ENCODE measurements around the gene APLP2.

APLP2 gene

DNA sequence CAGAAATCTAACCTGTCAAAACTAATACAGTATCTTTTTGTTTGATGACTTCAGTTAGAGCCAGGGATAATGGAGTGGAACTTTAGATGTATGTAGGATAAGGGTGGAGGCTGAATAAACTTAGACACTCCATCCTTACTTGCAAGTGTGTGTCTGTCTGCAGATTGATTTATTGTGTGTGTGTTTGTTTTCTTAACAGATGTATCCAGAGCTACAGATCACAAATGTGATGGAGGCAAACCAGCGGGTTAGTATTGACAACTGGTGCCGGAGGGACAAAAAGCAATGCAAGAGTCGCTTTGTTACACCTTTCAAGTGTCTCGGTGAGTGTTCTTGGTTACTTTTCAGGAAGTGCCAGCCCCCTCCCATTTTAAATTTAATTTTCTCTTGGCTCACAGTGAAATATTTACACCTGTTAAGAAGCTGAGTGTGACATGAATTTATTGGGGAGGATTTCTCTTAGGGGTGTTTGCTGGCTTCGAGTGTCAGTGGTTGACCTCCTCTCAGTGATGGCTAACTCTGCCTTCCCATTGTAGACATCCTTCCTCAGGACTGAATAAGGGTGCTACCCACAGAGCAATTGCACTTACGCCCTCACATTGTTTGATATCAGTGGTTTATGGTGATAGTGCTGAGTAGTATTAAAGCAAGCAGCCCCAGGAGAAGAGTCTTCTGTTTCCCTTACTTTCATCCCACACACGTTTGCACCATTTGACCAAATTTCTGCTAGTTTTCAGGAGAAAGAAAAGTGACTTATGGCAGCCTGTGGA is 40.8 kb downstream of the APLP2 start:
- Histone ChIP-seq H2AFZ (ENCODE audit: low read depth, low read length) (no peak overlapping the region), H3K79me1 (replicated peaks; ENCODE audit: low read length, poor library complexity, severe bottlenecking) (peaks cover 32% of the 10 kb centered on the region), H3K4me2 (ENCODE audit: low read length, poor library complexity, severe bottlenecking) (no peak overlapping the region), H2BK120ac (ENCODE audit: low read depth, low read length) (no peak overlapping the region), H3K18ac (ENCODE audit: low read depth in 1 of 2, low read length in 2 of 2) (no peak overlapping the region), H3K27me3 (ENCODE audit: control insufficient read depth in 1 of 2, insufficient read depth in 1 of 2, low read length in 2 of 2) (peaks cover 0 to 5% of the 10 kb centered on the region in 2 experiments), H4K8ac (ENCODE audit: low read length) (no peak overlapping the region), H2BK5ac (ENCODE audit: low read depth, low read length, poor library complexity, severe bottlenecking) (no peak overlapping the region), H3K4me1 (ENCODE audit: control insufficient read depth, insufficient read depth, low read depth, low read length) (peaks cover 7% of the 10 kb centered on the region), H3K23ac (ENCODE audit: low read length in 2 of 2) (no peak overlapping the region), H4K91ac (ENCODE audit: low read length) (no peak overlapping the region), H3K27ac (ENCODE audit: low read length, poor library complexity, severe bottlenecking) (no peak overlapping the region), H2BK15ac (ENCODE audit: low read depth, poor library complexity, severe bottlenecking) (no peak overlapping the region), H3K14ac (ENCODE audit: low read length in 2 of 2) (no peak overlapping the region), H3K9ac (ENCODE audit: low read length) (no peak overlapping the region), H2BK12ac (ENCODE audit: low read length in 2 of 2) (no peak overlapping the region), H3K9me3 (ENCODE audit: control insufficient read depth, low read length) (no peaks in the 10 kb centered on the region), H3K36me3 (ENCODE audit: control insufficient read depth in 1 of 2, insufficient read depth in 2 of 2, low read depth in 1 of 2, low read length in 2 of 2) (peaks cover 15 to 63% of the 10 kb centered on the region in 2 experiments), H3K4me3 (ENCODE audit: insufficient read depth in 1 of 2, low read depth in 1 of 2, low read length in 2 of 2) (no peak overlapping the region), H2AK5ac (ENCODE audit: low read length, severe bottlenecking) (peak overlapping the region; percentile 18), H3K4ac (ENCODE audit: low read depth in 1 of 2, low read length in 2 of 2) (no peak overlapping the region)
- no peak for DNase-seq
- over 99% methylated on average over 6 of the region's 7 CpGs for WGBS

GRCh38 chr11:130112071-130112830 is 42.6 kb downstream of the APLP2 start:
- no peak overlapping the region for H2BK120ac ChIP-seq (ENCODE audit: low read depth, low read length)
- whole genome bisulfite sequencing: 91% methylated on average over 9 of the region's 10 CpGs
- H3K4me2 ChIP-seq (ENCODE audit: low read length, poor library complexity, severe bottlenecking): no peak overlapping the region

DNA sequence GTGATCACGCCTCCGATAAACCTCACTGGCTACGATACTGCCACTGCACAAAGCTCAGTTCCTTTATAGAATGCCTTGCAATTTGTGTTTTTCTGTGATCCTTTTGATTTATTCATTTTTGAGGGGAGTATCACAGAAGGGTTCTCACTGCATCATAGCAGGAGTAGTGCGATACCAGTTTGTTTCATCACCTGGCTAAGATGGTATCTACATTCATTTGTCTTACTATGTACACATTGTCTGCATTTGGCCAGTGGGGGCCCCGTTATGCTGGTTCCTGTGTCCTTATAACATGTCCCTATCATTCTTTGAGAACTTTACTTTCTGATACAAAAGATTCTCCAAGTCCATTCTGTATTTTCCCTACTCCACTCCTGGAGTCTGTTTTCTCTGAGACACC is 44.6 kb downstream of the APLP2 start:
- no peak overlapping the region for H3K27ac ChIP-seq (ENCODE audit: low read length, poor library complexity, severe bottlenecking)
- H3K14ac ChIP-seq (ENCODE audit: low read length in 2 of 2): no peak overlapping the region
- peaks cover 25 to 87% of the 10 kb centered on the region in 2 experiments for H3K36me3 ChIP-seq (ENCODE audit: control insufficient read depth in 1 of 2, insufficient read depth in 2 of 2, low read depth in 1 of 2, low read length in 2 of 2)
- peaks cover 41% of the 10 kb centered on the region for H3K79me1 ChIP-seq (replicated peaks; ENCODE audit: low read length, poor library complexity, severe bottlenecking)
- H3K18ac ChIP-seq (ENCODE audit: low read depth in 1 of 2, low read length in 2 of 2): no peak overlapping the region
- H4K91ac ChIP-seq (ENCODE audit: low read length): no peak overlapping the region
- no peaks in the 10 kb centered on the region for H3K9me3 ChIP-seq (ENCODE audit: control insufficient read depth, low read length)
- H3K4me3 ChIP-seq (ENCODE audit: insufficient read depth in 1 of 2, low read depth in 1 of 2, low read length in 2 of 2): no peak overlapping the region
- no peak for DNase-seq
- no peak overlapping the region for H3K4ac ChIP-seq (ENCODE audit: low read depth in 1 of 2, low read length in 2 of 2)
- H2AK5ac ChIP-seq (ENCODE audit: low read length, severe bottlenecking): no peak overlapping the region
- no peaks in the 10 kb centered on the region for H3K27me3 ChIP-seq (ENCODE audit: control insufficient read depth in 1 of 2, insufficient read depth in 1 of 2, low read length in 2 of 2)
- WGBS: 95% methylated on average over 5 of the region's 5 CpGs
- peaks cover 6% of the 10 kb centered on the region for H3K4me1 ChIP-seq (ENCODE audit: control insufficient read depth, insufficient read depth, low read depth, low read length)
- H3K23ac ChIP-seq (ENCODE audit: low read length in 2 of 2): no peak overlapping the region
- H2AFZ ChIP-seq (ENCODE audit: low read depth, low read length): no peak overlapping the region
- no peak overlapping the region for H3K9ac ChIP-seq (ENCODE audit: low read length)
- no peak overlapping the region for H2BK5ac ChIP-seq (ENCODE audit: low read depth, low read length, poor library complexity, severe bottlenecking)
- H2BK120ac ChIP-seq (ENCODE audit: low read depth, low read length): no peak overlapping the region
- no peak overlapping the region for H3K4me2 ChIP-seq (ENCODE audit: low read length, poor library complexity, severe bottlenecking)
- no peak overlapping the region for H2BK15ac ChIP-seq (ENCODE audit: low read depth, poor library complexity, severe bottlenecking)
- no peak overlapping the region for H4K8ac ChIP-seq (ENCODE audit: low read length)
- no peak overlapping the region for H2BK12ac ChIP-seq (ENCODE audit: low read length in 2 of 2)

More at GRCh38 chr11:130112071-130112830, 42.6 kb downstream of the APLP2 start:
- Histone ChIP-seq H3K27ac (ENCODE audit: low read length, poor library complexity, severe bottlenecking) (no peak overlapping the region), H3K27me3 (ENCODE audit: control insufficient read depth in 1 of 2, insufficient read depth in 1 of 2, low read length in 2 of 2) (no peaks in the 10 kb centered on the region), H4K91ac (ENCODE audit: low read length) (no peak overlapping the region), H4K8ac (ENCODE audit: low read length) (no peak overlapping the region), H2BK5ac (ENCODE audit: low read depth, low read length, poor library complexity, severe bottlenecking) (no peak overlapping the region), H3K4ac (ENCODE audit: low read depth in 1 of 2, low read length in 2 of 2) (no peak overlapping the region), H3K14ac (ENCODE audit: low read length in 2 of 2) (no peak overlapping the region), H3K9me3 (ENCODE audit: control insufficient read depth, low read length) (no peaks in the 10 kb centered on the region), H2AK5ac (ENCODE audit: low read length, severe bottlenecking) (no peak overlapping the region), H3K79me1 (replicated peaks; ENCODE audit: low read length, poor library complexity, severe bottlenecking) (peaks cover 33% of the 10 kb centered on the region), H3K4me1 (ENCODE audit: control insufficient read depth, insufficient read depth, low read depth, low read length) (peaks cover 3% of the 10 kb centered on the region), H3K9ac (ENCODE audit: low read length) (no peak overlapping the region), H2BK12ac (ENCODE audit: low read length in 2 of 2) (no peak overlapping the region), H3K4me3 (ENCODE audit: insufficient read depth in 1 of 2, low read depth in 1 of 2, low read length in 2 of 2) (no peak overlapping the region), H3K18ac (ENCODE audit: low read depth in 1 of 2, low read length in 2 of 2) (no peak overlapping the region), H2BK15ac (ENCODE audit: low read depth, poor library complexity, severe bottlenecking) (no peak overlapping the region), H3K36me3 (ENCODE audit: control insufficient read depth in 1 of 2, insufficient read depth in 2 of 2, low read depth in 1 of 2, low read length in 2 of 2) (peaks cover 19 to 70% of the 10 kb centered on the region in 2 experiments), H2AFZ (ENCODE audit: low read depth, low read length) (no peak overlapping the region), H3K23ac (ENCODE audit: low read length in 2 of 2) (no peak overlapping the region)
- no peak for DNase-seq

GRCh38 chr11:130114726-130115125 is 45.0 kb downstream of the APLP2 start:
- no peak for DNase-seq
- Histone ChIP-seq H3K4me2 (ENCODE audit: low read length, poor library complexity, severe bottlenecking) (no peak overlapping the region), H3K79me1 (replicated peaks; ENCODE audit: low read length, poor library complexity, severe bottlenecking) (peaks cover 38% of the 10 kb centered on the region), H3K14ac (ENCODE audit: low read length in 2 of 2) (no peak overlapping the region), H3K4me3 (ENCODE audit: insufficient read depth in 1 of 2, low read depth in 1 of 2, low read length in 2 of 2) (no peak overlapping the region), H2AK5ac (ENCODE audit: low read length, severe bottlenecking) (no peak overlapping the region), H3K27ac (ENCODE audit: low read length, poor library complexity, severe bottlenecking) (no peak overlapping the region), H3K27me3 (ENCODE audit: control insufficient read depth in 1 of 2, insufficient read depth in 1 of 2, low read length in 2 of 2) (no peaks in the 10 kb centered on the region), H3K4me1 (ENCODE audit: control insufficient read depth, insufficient read depth, low read depth, low read length) (peaks cover 6% of the 10 kb centered on the region), H3K18ac (ENCODE audit: low read depth in 1 of 2, low read length in 2 of 2) (no peak overlapping the region), H3K9me3 (ENCODE audit: control insufficient read depth, low read length) (no peaks in the 10 kb centered on the region), H2AFZ (ENCODE audit: low read depth, low read length) (no peak overlapping the region), H3K23ac (ENCODE audit: low read length in 2 of 2) (no peak overlapping the region), H4K8ac (ENCODE audit: low read length) (no peak overlapping the region), H2BK15ac (ENCODE audit: low read depth, poor library complexity, severe bottlenecking) (no peak overlapping the region), H3K9ac (ENCODE audit: low read length) (no peak overlapping the region), H2BK120ac (ENCODE audit: low read depth, low read length) (no peak overlapping the region), H2BK5ac (ENCODE audit: low read depth, low read length, poor library complexity, severe bottlenecking) (no peak overlapping the region), H3K4ac (ENCODE audit: low read depth in 1 of 2, low read length in 2 of 2) (no peak overlapping the region), H2BK12ac (ENCODE audit: low read length in 2 of 2) (no peak overlapping the region), H4K91ac (ENCODE audit: low read length) (no peak overlapping the region), H3K36me3 (ENCODE audit: control insufficient read depth in 1 of 2, insufficient read depth in 2 of 2, low read depth in 1 of 2, low read length in 2 of 2) (peaks cover 25 to 87% of the 10 kb centered on the region in 2 experiments)
- 97% methylated on average over 3 of the region's 4 CpGs for WGBS
